Mesenchymal stem cell (in vitro differentiated cells and primary cell): ENCODE measurements around the gene NUBPL.

Experiments used
- DNase-seq: peaks from one replicate; pipeline ENCODE4 v3.0.0-alpha.2; 2013
- H2AFZ ChIP-seq: one replicate; pipeline ENCODE4 v1.6.1; 2013; ENCODE audit warnings: low read depth, mild to moderate bottlenecking, control low read depth, inconsistent platforms, low read length, moderate library complexity
- H2AK5ac ChIP-seq: 2 replicates; pipeline ENCODE4 v1.6.1; 2013; ENCODE audit warnings: low read length, moderate library complexity, mild to moderate bottlenecking, inconsistent platforms; ENCODE audit not compliant: severe bottlenecking
- H2BK120ac ChIP-seq: one replicate; pipeline ENCODE4 v1.6.1; 2013; ENCODE audit warnings: low read depth, mild to moderate bottlenecking, inconsistent platforms, low read length, moderate library complexity
- H2BK12ac ChIP-seq, 2 experiments: one replicate each; pipeline ENCODE4 v1.6.1; 2013; ENCODE audit warnings: inconsistent platforms in 2 of 2, low read length in 2 of 2, mild to moderate bottlenecking in 2 of 2, moderate library complexity in 2 of 2, control low read depth in 1 of 2
- H2BK15ac ChIP-seq: one replicate; pipeline ENCODE4 v1.6.1; 2013; ENCODE audit warnings: mild to moderate bottlenecking, low read depth, inconsistent platforms; ENCODE audit not compliant: poor library complexity, severe bottlenecking
- H2BK5ac ChIP-seq: 2 replicates; pipeline ENCODE4 v1.6.1; 2013; ENCODE audit warnings: low read depth, mild to moderate bottlenecking, low read length, control low read depth, inconsistent platforms; ENCODE audit not compliant: poor library complexity, severe bottlenecking
- H3K14ac ChIP-seq, 2 experiments: one replicate each; pipeline ENCODE4 v1.6.1; 2013; ENCODE audit warnings: inconsistent platforms in 2 of 2, low read length in 2 of 2, control low read depth in 1 of 2, mild to moderate bottlenecking in 1 of 2, moderate library complexity in 1 of 2
- H3K18ac ChIP-seq, 2 experiments: one replicate each; pipeline ENCODE4 v1.6.1; 2013; ENCODE audit warnings: inconsistent platforms in 2 of 2, low read length in 2 of 2, control low read depth in 1 of 2, low read depth in 1 of 2, mild to moderate bottlenecking in 1 of 2
- H3K23ac ChIP-seq, 2 experiments: one replicate each; pipeline ENCODE4 v1.6.1; 2013; ENCODE audit warnings: inconsistent platforms in 2 of 2, low read length in 2 of 2, mild to moderate bottlenecking in 2 of 2, moderate library complexity in 2 of 2, control low read depth in 1 of 2
- H3K27ac ChIP-seq: 2 replicates; pipeline ENCODE4 v1.5.1; 2013; ENCODE audit warnings: mild to moderate bottlenecking, moderate library complexity, low read length, control low read depth, inconsistent platforms; ENCODE audit not compliant: poor library complexity, severe bottlenecking
- H3K27me3 ChIP-seq, 2 experiments: 2 replicates each; pipeline versions ENCODE4 v1.6.1 to v1.7.0; 2013; ENCODE audit warnings: low read length in 2 of 2, mild to moderate bottlenecking in 2 of 2, moderate library complexity in 2 of 2, control low read depth in 1 of 2, inconsistent platforms in 1 of 2; ENCODE audit not compliant: control insufficient read depth in 1 of 2, insufficient read depth in 1 of 2
- H3K36me3 ChIP-seq, 2 experiments: 2 replicates each; pipeline versions ENCODE4 v1.6.1 to v1.7.0; 2013; ENCODE audit warnings: low read length in 2 of 2, control low read depth in 1 of 2, inconsistent platforms in 1 of 2, low read depth in 1 of 2, mild to moderate bottlenecking in 1 of 2; ENCODE audit not compliant: insufficient read depth in 2 of 2, control insufficient read depth in 1 of 2
- H3K4ac ChIP-seq, 2 experiments: one replicate each; pipeline ENCODE4 v1.6.1; 2013; ENCODE audit warnings: inconsistent platforms in 2 of 2, low read length in 2 of 2, mild to moderate bottlenecking in 2 of 2, moderate library complexity in 2 of 2, control low read depth in 1 of 2, low read depth in 1 of 2
- H3K4me1 ChIP-seq: 2 replicates; pipeline ENCODE4 v1.6.1; 2013; ENCODE audit warnings: low read depth, low read length, control low read depth; ENCODE audit not compliant: control insufficient read depth, insufficient read depth
- H3K4me2 ChIP-seq: 2 replicates; pipeline ENCODE4 v1.6.1; 2013; ENCODE audit warnings: low read length, mild to moderate bottlenecking, inconsistent platforms; ENCODE audit not compliant: poor library complexity, severe bottlenecking
- H3K4me3 ChIP-seq, 2 experiments: 2 replicates each; pipeline versions ENCODE4 v1.5.1 to v1.7.0; 2013; ENCODE audit warnings: low read length in 2 of 2, mild to moderate bottlenecking in 2 of 2, control low read depth in 1 of 2, low read depth in 1 of 2; ENCODE audit not compliant: insufficient read depth in 1 of 2
- H3K79me1 ChIP-seq: replicated peaks from 2 replicates; pipeline ENCODE4 v1.6.1; 2013; ENCODE audit warnings: mild to moderate bottlenecking, control low read depth, low read length, inconsistent platforms; ENCODE audit not compliant: poor library complexity, severe bottlenecking
- H3K9ac ChIP-seq: 2 replicates; pipeline ENCODE4 v1.7.0; 2013; ENCODE audit warnings: mild to moderate bottlenecking, low read length, moderate library complexity
- H3K9me3 ChIP-seq: 2 replicates; pipeline ENCODE4 v1.7.0; 2013; ENCODE audit warnings: mild to moderate bottlenecking, low read length; ENCODE audit not compliant: control insufficient read depth
- H4K8ac ChIP-seq: one replicate; pipeline ENCODE4 v1.6.1; 2013; ENCODE audit warnings: inconsistent platforms, mild to moderate bottlenecking, low read length, moderate library complexity
- H4K91ac ChIP-seq: one replicate; pipeline ENCODE4 v1.6.1; 2013; ENCODE audit warnings: mild to moderate bottlenecking, low read length, inconsistent platforms
- WGBS: methylation state at CpG from one replicate; pipeline ENCODE4 v1.1.7; 2013; ENCODE audit warnings: mixed read lengths; 5-methylcytosine and 5-hydroxymethylcytosine counted together

NUBPL gene

DNA sequence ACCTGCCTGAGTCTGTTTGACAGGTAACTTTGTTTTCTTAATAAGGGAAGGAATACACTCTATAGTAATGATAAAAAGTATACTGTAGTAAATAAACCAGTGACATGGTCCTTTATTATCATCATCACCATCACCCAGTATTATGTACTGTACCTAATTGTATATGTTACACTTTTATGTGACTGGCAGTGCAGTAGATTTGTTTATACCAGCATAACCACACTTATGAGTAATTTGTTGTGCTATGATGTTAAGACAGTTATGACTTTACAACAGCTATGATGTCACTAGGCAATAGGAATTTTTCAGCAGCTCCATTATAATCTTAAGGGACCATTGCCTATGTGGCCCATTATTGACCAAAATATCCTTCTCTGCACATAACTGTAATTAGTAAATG lies 155.0 kb downstream of the NUBPL start:
- Histone ChIP-seq H3K27ac (no peak overlapping the region), H3K4me2 (no peak overlapping the region), H3K4ac (no peak overlapping the region), H4K91ac (no peak overlapping the region), H3K4me1 (no peaks in the 10 kb centered on the region), H2AFZ (no peak overlapping the region), H3K9me3 (no peaks in the 10 kb centered on the region), H3K27me3 (no peaks in the 10 kb centered on the region), H2BK12ac (no peak overlapping the region), H2BK5ac (no peak overlapping the region), H2BK15ac (no peak overlapping the region), H3K23ac (no peak overlapping the region), H2AK5ac (no peak overlapping the region), H3K36me3 (peaks cover 0 to 4% of the 10 kb centered on the region in 2 experiments), H3K9ac (no peak overlapping the region), H3K14ac (no peak overlapping the region), H2BK120ac (no peak overlapping the region), H3K18ac (no peak overlapping the region), H3K79me1 (no peaks in the 10 kb centered on the region), H3K4me3 (no peak overlapping the region), H4K8ac (no peak overlapping the region)
- no peak for DNase-seq

GRCh38 chr14:31717294-31718085 lies 156.3 kb downstream of the NUBPL start:
- Histone ChIP-seq H3K4me1 (no peaks in the 10 kb centered on the region), H2BK5ac (no peak overlapping the region), H3K9ac (peak overlapping the region; percentile 43), H2AK5ac (no peak overlapping the region), H3K9me3 (no peaks in the 10 kb centered on the region), H2BK12ac (no peak overlapping the region), H3K27me3 (no peaks in the 10 kb centered on the region), H3K14ac (no peak overlapping the region), H3K4me2 (no peak overlapping the region), H2AFZ (no peak overlapping the region), H3K18ac (no peak overlapping the region), H2BK120ac (no peak overlapping the region), H4K91ac (no peak overlapping the region), H3K23ac (no peak overlapping the region), H3K27ac (no peak overlapping the region), H3K4ac (no peak overlapping the region), H3K36me3 (no peaks in the 10 kb centered on the region), H4K8ac (no peak overlapping the region), H2BK15ac (no peak overlapping the region), H3K4me3 (no peak overlapping the region), H3K79me1 (no peaks in the 10 kb centered on the region)
- no peak for DNase-seq
- whole genome bisulfite sequencing, result 93% methylated on average over 3 of the region's 3 CpGs

- H3K23ac ChIP-seq, result no peak overlapping the region
- no peak overlapping the region for H2AK5ac ChIP-seq
- no peak overlapping the region for H2BK120ac ChIP-seq
- H3K36me3 ChIP-seq, result no peaks in the 10 kb centered on the region
- H2BK5ac ChIP-seq, result no peak overlapping the region
- no peak overlapping the region for H3K4me3 ChIP-seq
- no peak overlapping the region for H2BK15ac ChIP-seq
- DNase-seq, result no peak
- H2BK12ac ChIP-seq, result no peak overlapping the region
- H3K4ac ChIP-seq, result no peak overlapping the region
- no peak overlapping the region for H3K18ac ChIP-seq
- no peak overlapping the region for H4K8ac ChIP-seq
- no peaks in the 10 kb centered on the region for H3K9me3 ChIP-seq
- H3K4me2 ChIP-seq, result no peak overlapping the region
- no peaks in the 10 kb centered on the region for H3K79me1 ChIP-seq
- 100% methylated on average over 2 of the region's 3 CpGs for WGBS
- no peak overlapping the region for H3K14ac ChIP-seq
- H3K27me3 ChIP-seq, result no peaks in the 10 kb centered on the region
- H3K4me1 ChIP-seq, result no peaks in the 10 kb centered on the region
- no peak overlapping the region for H3K27ac ChIP-seq
- no peak overlapping the region for H4K91ac ChIP-seq
- no peak overlapping the region for H3K9ac ChIP-seq
- no peak overlapping the region for H2AFZ ChIP-seq
Observed at GRCh38 chr14:31718585-31718984, 157.4 kb downstream of the NUBPL start.

- H3K79me1 ChIP-seq, result no peaks in the 10 kb centered on the region
- no peak overlapping the region for H3K23ac ChIP-seq
- H3K4ac ChIP-seq, result no peak overlapping the region
- H3K9me3 ChIP-seq, result no peaks in the 10 kb centered on the region
- no peak overlapping the region for H3K4me2 ChIP-seq
- no peak overlapping the region for H4K8ac ChIP-seq
- H3K27ac ChIP-seq, result no peak overlapping the region
- no peak overlapping the region for H2BK12ac ChIP-seq
- H3K18ac ChIP-seq, result no peak overlapping the region
- H4K91ac ChIP-seq, result no peak overlapping the region
- no peak overlapping the region for H2AFZ ChIP-seq
- DNase-seq, result no peak
- no peaks in the 10 kb centered on the region for H3K27me3 ChIP-seq
- no peak overlapping the region for H2AK5ac ChIP-seq
- H2BK120ac ChIP-seq, result no peak overlapping the region
- H3K36me3 ChIP-seq, result no peaks in the 10 kb centered on the region
- WGBS, result 89% methylated on average over 4 of the region's 5 CpGs
- H2BK5ac ChIP-seq, result no peak overlapping the region
- no peak overlapping the region for H3K9ac ChIP-seq
- H3K14ac ChIP-seq, result no peak overlapping the region
- no peak overlapping the region for H2BK15ac ChIP-seq
- no peak overlapping the region for H3K4me3 ChIP-seq
- H3K4me1 ChIP-seq, result no peaks in the 10 kb centered on the region
Observed at GRCh38 chr14:31718985-31719384, 157.8 kb downstream of the NUBPL start.
